T-helper 22 cell (primary cell): ENCODE measurements around the gene HMX2.
"Not testable (repeated sequence)": the region's sequence is repeated elsewhere in the genome, so short reads cannot be mapped to it uniquely, and the experiment has no call there.

ENCODE experiments used
- DNase-seq: peaks from one replicate; pipeline ENCODE4 v3.0.0-alpha.2; 2020; ENCODE audit warnings: low read depth

HMX2 gene

DNA sequence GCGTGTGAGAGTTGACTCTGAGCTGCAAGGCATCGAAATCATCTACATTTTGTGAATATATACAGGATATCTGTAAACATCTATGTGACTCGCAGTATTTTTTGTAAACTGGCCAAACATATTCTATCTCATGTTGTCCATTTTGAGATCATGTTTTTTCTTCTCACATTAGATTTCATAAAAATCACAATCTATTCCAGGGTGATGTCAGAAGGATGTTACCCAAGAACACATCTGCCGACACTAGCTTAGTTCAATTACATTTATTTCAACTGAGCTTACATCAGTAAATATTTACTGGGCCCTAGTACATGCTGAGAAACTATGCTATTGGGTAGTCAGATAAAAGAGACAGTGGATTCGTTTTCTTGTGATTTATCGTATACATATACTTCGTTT lies 3.8 kb downstream of the HMX2 start:
- DNase-seq, result no peak

DNA sequence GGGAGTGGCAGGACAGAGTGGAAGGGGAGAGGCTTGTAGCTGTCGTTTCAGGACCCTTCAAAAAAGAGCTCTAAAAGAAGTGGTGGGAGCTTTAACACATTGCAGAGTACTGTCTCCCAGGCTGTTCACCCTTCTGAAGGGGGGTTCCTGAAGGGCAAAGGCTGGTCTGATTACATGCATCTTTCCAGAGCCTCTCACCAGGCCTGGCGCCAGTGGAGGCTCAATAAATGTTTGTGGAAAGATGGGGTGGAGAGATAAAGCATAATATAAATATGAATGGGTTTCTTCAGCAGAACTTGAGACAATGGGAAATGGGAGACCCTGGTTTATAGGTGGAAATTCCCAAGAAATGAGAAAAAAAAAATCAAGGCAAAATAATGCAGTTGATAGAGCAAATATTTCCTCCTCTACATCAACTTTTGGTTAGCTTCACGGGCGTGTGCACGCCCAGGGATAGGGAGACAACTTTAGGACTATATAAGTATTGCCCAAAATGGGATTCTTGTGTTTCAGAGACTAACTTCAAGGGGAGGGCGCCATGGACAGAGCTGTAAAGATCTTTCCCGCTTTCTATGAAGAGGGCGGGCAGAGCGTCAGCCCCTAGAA lies 5.7 kb downstream of the HMX2 start:
- no peak for DNase-seq

- DNase-seq, result peak; percentile 89
These were observed 6.3 kb downstream of the HMX2 start, which contains the start of gene BUB3 for GRCh38 chr10:123154092-123154710. Gene BUB3 (plus strand): TSS chr10:123154402. CDS start chr10:123154918, 516 bp downstream.

DNA sequence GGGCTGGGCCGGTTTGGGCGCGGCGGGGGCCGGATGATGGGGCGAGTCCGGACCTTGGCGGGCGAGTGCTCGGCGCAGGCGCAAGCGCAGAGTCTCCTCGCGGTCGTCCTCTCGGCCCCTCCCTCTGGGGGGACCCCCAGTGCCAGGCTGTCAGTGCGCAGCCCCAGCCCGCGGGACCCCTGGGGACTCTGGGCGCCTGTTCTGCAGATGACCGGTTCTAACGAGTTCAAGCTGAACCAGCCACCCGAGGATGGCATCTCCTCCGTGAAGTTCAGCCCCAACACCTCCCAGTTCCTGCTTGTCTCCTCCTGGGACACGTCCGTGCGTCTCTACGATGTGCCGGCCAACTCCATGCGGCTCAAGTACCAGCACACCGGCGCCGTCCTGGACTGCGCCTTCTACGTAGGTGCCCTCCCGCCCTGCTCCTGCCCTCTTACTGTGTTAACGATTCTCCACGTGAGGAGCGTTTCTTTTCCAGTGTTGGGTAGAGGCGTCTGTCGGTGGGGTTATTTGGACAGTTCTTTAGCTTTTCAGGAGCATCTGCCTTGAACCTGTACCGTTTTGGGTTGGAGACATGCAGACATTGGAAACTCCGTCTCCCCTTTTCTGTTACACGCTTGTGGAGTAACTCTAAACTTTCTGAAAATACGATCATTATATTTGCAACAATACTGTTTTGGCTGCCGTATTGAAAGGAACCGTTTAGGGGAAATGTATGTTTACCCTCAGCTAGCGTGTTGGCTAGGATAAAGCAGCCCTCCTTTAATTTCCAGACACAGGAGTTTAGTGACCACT lies 7.0 kb downstream of the HMX2 start:
- no peak for DNase-seq

- no peak for DNase-seq
These were observed 8.1 kb downstream of the HMX2 start for GRCh38 chr10:123156078-123156477.

GRCh38 chr10:123157210-123157609 lies 9.3 kb downstream of the HMX2 start:
- no peak for DNase-seq

DNA sequence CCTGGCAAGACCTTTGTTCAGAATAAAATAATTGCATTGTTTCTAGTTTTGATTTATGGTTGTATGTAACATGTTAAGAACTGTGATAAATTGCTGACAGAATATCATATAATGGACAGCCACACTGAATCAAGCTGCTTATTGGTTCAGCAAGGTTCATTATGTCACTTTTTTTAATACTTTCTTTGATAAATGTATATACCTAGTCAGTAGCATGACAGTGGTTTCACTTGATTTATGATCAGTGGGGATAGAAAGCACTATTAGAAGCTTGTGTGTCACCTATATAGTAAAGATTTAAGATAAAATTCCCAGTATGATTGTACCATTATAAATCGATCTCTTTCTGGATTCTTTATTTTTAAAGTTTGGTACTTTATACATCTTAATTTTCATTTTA lies 10.7 kb downstream of the HMX2 start:
- DNase-seq, result no peak

DNA sequence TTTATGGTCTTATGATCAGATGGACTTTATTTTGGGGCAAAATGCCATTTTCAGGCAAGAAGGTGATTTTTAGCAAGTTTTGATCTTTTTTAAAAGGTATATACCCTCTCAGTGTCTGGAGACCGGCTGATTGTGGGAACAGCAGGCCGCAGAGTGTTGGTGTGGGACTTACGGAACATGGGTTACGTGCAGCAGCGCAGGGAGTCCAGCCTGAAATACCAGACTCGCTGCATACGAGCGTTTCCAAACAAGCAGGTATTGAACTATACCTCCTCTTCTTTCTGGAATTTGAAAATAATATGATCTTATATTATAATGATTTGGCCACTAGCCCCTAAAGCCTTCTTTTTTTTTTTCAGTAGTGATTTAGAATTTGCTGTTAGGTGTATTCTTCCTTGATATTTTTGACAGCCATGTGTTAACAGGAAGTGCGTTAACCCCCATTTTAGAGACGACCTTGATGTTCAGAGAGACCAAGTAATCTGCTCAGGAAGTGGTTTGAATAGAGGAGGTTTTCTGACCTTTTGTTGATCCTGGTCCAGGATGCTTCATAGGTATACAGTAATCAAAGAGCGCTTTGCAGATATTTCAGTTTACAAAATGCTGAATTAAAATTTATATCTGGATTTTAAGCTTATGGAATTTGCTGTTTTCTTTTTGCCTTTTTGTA lies 12.5 kb downstream of the HMX2 start:
- DNase-seq, result no peak

- no peak for DNase-seq
These were observed 16.4 kb downstream of the HMX2 start for GRCh38 chr10:123164319-123164718.

DNA sequence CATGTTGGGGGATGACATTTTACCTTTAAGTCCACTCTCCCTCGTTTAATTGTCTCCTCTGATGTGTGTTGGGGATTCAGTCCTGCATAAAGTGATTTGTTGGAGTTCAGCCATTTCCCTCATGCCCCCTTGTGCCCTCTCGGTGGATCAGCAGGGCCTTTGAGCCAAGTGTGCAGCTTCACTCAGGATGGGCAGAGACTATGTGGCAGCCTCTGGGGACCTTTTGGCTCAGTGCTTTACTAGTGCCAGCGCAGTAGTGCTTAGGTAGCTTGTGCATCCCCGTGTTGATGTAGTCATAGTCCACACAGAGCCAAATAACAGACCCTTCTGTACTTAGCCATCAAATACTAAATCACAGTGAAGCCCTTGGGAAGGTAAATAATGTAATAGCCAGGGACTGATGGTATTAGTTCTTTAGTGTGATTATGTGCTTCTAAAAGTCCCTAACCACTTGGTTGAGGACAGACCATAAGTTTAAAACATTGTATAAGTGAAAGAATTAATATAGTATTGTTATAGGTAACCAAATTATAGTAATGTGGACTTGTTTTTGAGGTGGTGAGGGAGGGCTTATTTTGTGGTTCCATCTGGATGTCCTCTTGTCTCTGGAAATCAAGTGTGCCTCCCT lies 17.6 kb downstream of the HMX2 start:
- no peak for DNase-seq

DNA sequence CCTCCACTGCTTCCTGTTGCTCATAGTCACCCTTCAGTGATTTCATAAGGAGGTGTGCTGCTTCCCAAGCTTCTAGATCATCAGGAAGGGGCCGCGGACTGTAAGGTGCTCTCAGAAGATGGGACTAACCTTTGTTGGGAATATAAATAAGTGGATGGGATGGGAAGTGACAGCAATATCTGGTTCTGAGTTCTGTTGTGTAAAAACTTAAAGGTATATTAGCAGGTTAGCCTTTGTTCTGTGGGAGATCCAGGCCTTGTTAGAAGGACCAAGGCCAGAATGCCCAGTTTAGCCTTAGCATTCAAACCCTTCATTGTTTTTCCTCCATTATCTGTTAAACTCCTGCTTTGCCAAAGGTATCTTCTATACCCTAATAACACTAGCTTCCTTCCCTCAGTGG lies 18.7 kb downstream of the HMX2 start:
- no peak for DNase-seq

DNA sequence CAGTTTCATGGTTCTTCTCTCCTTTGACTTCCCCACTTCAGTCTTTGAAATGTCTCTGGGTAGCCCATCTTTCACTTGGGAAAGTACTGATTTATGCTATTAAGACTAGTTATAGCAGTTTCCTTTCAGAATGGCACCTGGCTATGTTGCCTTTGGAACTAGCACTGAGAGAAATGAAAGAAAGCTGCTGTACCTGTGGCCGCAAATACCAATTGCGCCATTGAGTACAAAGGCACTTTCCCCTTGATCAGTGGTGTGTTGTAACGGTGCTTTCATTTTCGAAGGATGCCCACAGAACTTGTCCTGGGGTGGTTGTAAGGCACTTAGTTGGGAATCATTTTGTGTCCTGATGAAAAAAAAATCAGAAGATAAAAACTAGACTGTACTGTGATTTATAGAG lies 23.0 kb downstream of the HMX2 start:
- no peak for DNase-seq

DNA sequence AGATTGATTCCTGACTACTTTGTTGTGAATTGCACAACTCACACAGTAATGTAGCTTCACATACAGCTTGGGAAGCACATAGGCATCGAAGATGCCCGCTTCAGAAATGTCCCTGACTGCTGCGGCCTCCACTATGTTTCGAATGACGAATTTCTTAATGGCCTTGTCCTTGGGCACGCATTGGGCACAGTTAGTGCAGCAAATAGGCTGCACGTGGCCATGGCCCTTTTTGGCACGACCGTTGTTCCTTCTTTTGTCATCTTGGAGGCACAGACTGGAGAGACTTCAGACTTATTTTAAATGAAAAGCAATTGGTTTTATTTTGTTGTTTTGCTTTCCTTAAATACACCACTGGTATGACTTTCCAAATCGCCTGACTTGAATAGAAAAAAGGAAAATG lies 23.7 kb downstream of the HMX2 start:
- not testable (repeated sequence) for DNase-seq

- no peak for DNase-seq
These were observed 27.8 kb downstream of the HMX2 start for GRCh38 chr10:123175389-123176387.

DNA sequence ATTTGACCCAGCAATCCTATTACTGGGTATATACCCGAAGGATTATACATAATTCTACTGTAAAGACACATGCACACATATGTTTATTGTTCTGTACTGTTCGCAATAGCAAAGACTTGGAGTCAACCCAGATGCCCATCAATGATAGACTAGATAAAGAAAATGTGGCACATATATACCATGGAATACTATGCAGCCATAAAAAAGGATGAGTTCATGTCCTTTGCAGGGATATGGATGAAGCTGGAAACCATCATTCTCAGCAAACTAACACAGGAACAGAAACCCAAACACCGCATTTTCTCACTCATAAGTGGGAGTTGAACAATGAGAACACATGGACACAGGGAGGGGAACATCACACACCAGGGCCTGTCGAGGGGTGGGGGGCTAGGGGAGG lies 30.5 kb downstream of the HMX2 start:
- not testable (repeated sequence) for DNase-seq

DNA sequence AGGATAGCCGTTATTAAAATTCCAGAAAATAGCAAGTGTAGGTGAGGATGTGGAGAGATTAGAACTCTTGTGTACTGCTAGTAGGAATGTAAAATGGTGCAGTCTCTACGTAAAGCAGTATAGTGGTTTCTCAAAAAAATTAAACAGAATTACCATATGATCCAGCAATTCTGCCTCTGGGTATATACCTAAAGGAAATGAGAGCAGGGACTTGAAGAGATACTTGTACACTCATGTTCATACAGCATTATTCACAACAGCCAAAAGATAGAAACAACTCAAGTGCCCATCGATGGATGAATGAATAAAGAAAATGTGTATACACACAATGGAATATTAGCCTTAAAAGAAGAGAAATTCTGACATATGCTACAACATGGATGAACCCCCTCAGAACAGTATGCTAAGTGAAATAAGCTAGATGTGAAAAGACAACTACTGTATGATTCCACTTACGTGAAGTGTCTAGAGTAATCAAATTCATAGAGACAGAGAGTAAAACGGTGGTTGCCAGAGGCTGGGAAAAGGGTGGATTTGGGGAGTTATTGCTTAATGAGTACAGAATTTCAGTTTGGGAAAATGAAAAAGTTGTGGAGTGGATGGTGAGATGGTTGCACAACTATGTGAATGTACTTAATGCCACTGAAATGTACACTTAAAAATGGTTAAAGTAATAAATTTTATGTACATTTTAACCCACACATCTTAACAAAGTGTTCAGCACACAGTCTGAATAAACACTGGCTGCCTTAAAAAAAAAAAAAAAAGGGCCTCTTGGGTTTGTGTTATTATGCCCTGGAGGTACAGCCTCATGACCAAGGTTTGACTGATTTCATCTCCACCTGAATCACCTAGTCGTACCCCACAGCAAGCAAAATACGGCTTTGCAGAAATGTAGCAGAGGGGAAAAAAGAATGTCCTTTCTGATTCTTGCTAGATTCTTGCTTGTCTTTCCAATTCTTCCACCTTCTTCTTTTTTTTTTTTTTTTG lies 32.5 kb downstream of the HMX2 start:
- DNase-seq, result no peak

GRCh38 chr10:123183724-123184123 lies 35.8 kb downstream of the HMX2 start:
- DNase-seq, result no peak

DNA sequence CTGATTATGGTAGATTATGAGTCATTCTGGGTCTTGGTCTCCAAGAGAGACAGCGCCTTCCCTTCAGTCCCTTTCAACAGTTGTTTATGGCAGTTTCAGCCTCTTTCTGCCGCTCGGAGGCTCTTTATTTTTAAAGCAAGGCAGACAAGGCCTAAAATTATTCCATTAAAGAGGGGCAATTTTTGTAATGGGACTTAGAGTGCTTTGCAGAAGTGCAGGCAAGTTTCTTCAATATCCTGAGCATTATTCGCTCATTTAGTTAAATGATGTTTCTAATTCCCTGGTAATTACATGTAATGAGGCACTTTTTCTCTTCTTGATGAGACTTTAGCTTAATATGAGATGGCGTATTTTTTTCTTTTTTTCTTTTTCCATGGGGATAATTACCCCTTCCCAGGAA lies 39.8 kb downstream of the HMX2 start:
- no peak for DNase-seq

DNA sequence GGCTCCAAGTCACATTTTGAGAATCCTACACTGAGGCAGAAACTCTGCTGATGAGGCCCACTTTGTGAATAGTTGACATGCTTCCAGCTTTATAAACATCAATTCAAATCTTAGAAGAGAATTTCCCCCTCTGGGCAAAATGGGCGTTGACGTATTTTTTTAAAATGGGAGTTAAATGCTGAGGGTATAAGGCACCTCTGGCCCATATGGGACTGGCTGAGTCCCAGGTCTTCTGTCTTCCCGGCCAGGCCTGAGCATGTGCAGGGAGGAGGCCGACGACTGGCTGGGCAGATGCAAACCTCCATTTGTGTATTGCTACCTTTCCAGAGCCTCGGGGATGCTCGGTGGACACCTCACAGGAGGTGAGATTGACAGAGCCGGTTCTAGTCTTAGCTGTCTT lies 44.0 kb downstream of the HMX2 start:
- DNase-seq, result no peak

- no peak for DNase-seq
These were observed 46.1 kb downstream of the HMX2 start for GRCh38 chr10:123194056-123194455.
